HepG2 (cell line): Measurements from ENCODE around the gene PRDX3. TPM values are rescaled to one million over a fixed set of nuclear protein-coding genes. Genes with fewer than 3 reads are reported as not detected.

Experiments
- ATAC-seq: fragments of 200-7000 bp; cut with Tn5 transposase; 3 replicates; pipeline ENCODE4 v1.9.1; 2020; ENCODE audit warnings: mild to moderate bottlenecking, moderate library complexity
- BruUV-seq: library from RNA; stranded (reverse); fragments of 400-500 nt; replicated peaks from 2 replicates; lab custom pipeline; 2021; lab: Mats Ljungman, UMichigan
- CTCF ChIA-PET: fragments of 300-600 bp; formaldehyde crosslinking; extraction: SDS; loops from one replicate; lab custom pipeline; 2021; ENCODE audit warnings: low total read pairs, inconsistent platforms, low intra/inter-chr PET ratio; lab: Yijun Ruan, JAX
- POLR2A ChIA-PET: fragments of 350-600 bp; sonication (Branson Sonifier 250); formaldehyde crosslinking; loops from one replicate; lab custom pipeline; 2020; ENCODE audit warnings: antibody characterized with exemption, inconsistent platforms; lab: Yijun Ruan, JAX
- DNase-seq: peaks from one replicate; pipeline ENCODE4 v3.0.0-alpha.2; 2015; ENCODE audit warnings: low spot score
- FAIRE-seq: peaks from 3 replicates; lab custom pipeline; 2011; peaks lifted over from hg19 to GRCh38; lab: Jason Lieb, UNC
- H2AFZ ChIP-seq: one replicate; pipeline ENCODE4 v1.6.1; 2011; ENCODE audit warnings: low read length, inconsistent platforms
- H3K27ac ChIP-seq: fragments of 300-600 bp; 3 replicates; pipeline ENCODE4 v1.8.0; 2011; ENCODE audit warnings: mixed run types, mild to moderate bottlenecking, mixed read lengths, low read length, inconsistent platforms; ENCODE audit not compliant: insufficient read depth; ENCODE audit errors: extremely low read length
- H3K27me3 ChIP-seq, 2 experiments: fragments of 200-600 bp in 1 of 2; 2 replicates in 1 of 2; 3 replicates in 1 of 2; pipeline versions ENCODE4 v1.6.0 to v1.8.0; 2011; ENCODE audit warnings: low read length in 2 of 2, mild to moderate bottlenecking in 2 of 2, moderate library complexity in 2 of 2, inconsistent platforms in 1 of 2; ENCODE audit not compliant: insufficient read depth in 2 of 2, control insufficient read depth in 1 of 2
- H3K36me3 ChIP-seq, 2 experiments: fragments of 200-600 bp in 1 of 2; replicated peaks in 1 of 2; 2 replicates in 1 of 2; 3 replicates in 1 of 2; pipeline versions ENCODE4 v1.5.1 to v1.8.0; 2011; ENCODE audit warnings: low read length in 2 of 2, inconsistent platforms in 1 of 2; ENCODE audit not compliant: insufficient read depth in 2 of 2, control insufficient read depth in 1 of 2
- H3K4me1 ChIP-seq: 2 replicates; pipeline ENCODE4 v1.5.1; 2012; ENCODE audit warnings: low read length, inconsistent platforms; ENCODE audit not compliant: insufficient read depth
- H3K4me2 ChIP-seq: 2 replicates; pipeline ENCODE4 v1.6.0; 2011; ENCODE audit warnings: low read depth, low read length, inconsistent platforms
- H3K4me3 ChIP-seq, 3 experiments: fragments of 200-600 bp in 1 of 3; sonication (generic), shearing (Covaris generic) in 1 of 3; replicated peaks in 1 of 3; 2 replicates each; pipeline ENCODE4 v1.5.1; 2011 to 2016; ENCODE audit warnings: low read length in 3 of 3, inconsistent platforms in 2 of 3, low read depth in 2 of 3, mild to moderate bottlenecking in 2 of 3, control low read depth in 1 of 3, mixed read lengths in 1 of 3; ENCODE audit not compliant: insufficient read depth in 1 of 3
- H3K79me2 ChIP-seq: one replicate; pipeline ENCODE4 v1.6.1; 2011; ENCODE audit warnings: low read length, inconsistent platforms; ENCODE audit not compliant: insufficient read depth
- H3K9ac ChIP-seq: 2 replicates; pipeline ENCODE4 v1.6.0; 2011; ENCODE audit warnings: mild to moderate bottlenecking, low read depth, low read length, inconsistent platforms; ENCODE audit not compliant: insufficient read depth
- H3K9me3 ChIP-seq: 2 replicates; pipeline ENCODE4 v1.5.1; 2012; ENCODE audit warnings: mild to moderate bottlenecking, low read length
- H4K20me1 ChIP-seq: 2 replicates; pipeline ENCODE4 v1.6.0; 2011; ENCODE audit warnings: inconsistent platforms, mild to moderate bottlenecking, low read length, moderate library complexity; ENCODE audit not compliant: insufficient read depth
- MTF2 ChIP-seq: sonication (generic); formaldehyde crosslinking; IDR thresholded peaks from 2 replicates; pipeline ENCODE4 v1.5.0; 2020; ENCODE audit warnings: missing genetic modification reagents, borderline replicate concordance
- SIN3A ChIP-seq: IDR thresholded peaks from 2 replicates; pipeline ENCODE4 v1.6.1; 2011; ENCODE audit warnings: low read depth, mild to moderate bottlenecking, control low read depth, low read length, borderline replicate concordance
- ZNF546 ChIP-seq: sonication (generic); formaldehyde crosslinking; conservative IDR thresholded peaks from 2 replicates; pipeline ENCODE4 v1.8.1; 2023; ENCODE audit warnings: mild to moderate bottlenecking, missing genetic modification reagents
- ZNF577 ChIP-seq: sonication (generic); formaldehyde crosslinking; IDR thresholded peaks from 2 replicates; pipeline ENCODE4 v1.4.0; 2020; ENCODE audit warnings: mild to moderate bottlenecking, low read depth, missing genetic modification reagents, borderline replicate concordance
- WGBS: methylation state at CpG from one replicate; pipeline ENCODE4 v1.1.6; 2017; ENCODE audit warnings: low lambda C conversion rate; 5-methylcytosine and 5-hydroxymethylcytosine counted together
- in situ Hi-C: cut with HindIII; loops from 2 replicates; pipeline ENCODE4 v1.10.0; 2017; ENCODE audit warnings: low pct_unique_long_range_greater_than_20kb; ENCODE audit not compliant: extremely low pct_ligation_motif_present
- intact Hi-C: fragments of 100-400 bp; cut with micrococcal nuclease; formaldehyde crosslinking; loops from one replicate; pipeline ENCODE4 v1.10.0; 2022; ENCODE audit not compliant: unreplicated experiment
- polyA plus RNA-seq, 8 experiments: library from polyadenylated mRNA; depleted of rRNA in 3 of 8; stranded (reverse) in 7 of 8; unstranded in 1 of 8; fragments of >200 nt; fragmentation: Illumina TruSeq in 4 of 8; extraction: Trizol in 4 of 8; gene quantifications; 2 replicates each; pipeline versions ENCODE4 v1.2.1 to v1.2.3, GENCODE V29; 2011 to 2016; ENCODE audit warnings: low read depth in 4 of 8, missing spikeins in 1 of 8, mixed read lengths in 1 of 8; ENCODE audit not compliant: insufficient read depth in 1 of 8
- total RNA-seq, 5 experiments: library from RNA; depleted of rRNA; stranded (reverse); fragments of >200 nt; fragmentation: Illumina TruSeq; extraction: Trizol; gene quantifications; 2 replicates each; pipeline ENCODE4 v1.2.3, GENCODE V29; 2016; ENCODE audit warnings: low read depth in 1 of 5
- TF ChIP-seq, protein P1 (sequence below): sonication (generic); formaldehyde crosslinking; IDR thresholded peaks from 2 replicates; pipeline ENCODE4 v1.4.0; 2020; ENCODE audit warnings: missing genetic modification reagents

The PRDX3 gene
- total and polyA plus RNA-seq, 2 of the 13 experiments (the other 11 are each of a cell fraction or from before 2014, with no cell fraction given): 407 to 565 TPM

DNA sequence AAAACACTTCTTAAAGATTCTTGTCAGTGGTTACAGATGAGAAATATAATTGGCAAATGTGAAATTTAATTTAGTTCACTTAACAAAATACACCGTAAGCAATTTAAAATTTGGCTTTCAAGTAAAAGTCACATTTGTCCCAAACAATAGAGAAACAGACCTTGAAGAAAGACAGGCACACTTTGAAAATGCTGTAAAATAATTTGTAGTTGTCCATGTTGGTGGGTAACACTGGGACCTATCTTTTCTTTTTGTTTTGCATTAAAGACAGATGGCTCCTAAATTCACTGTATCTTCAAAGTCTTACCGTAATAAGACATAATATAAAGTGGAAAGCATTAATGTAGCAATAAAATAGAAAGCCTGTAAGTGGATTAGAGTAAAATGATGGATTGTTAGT is 32.0 kb upstream of the PRDX3 start:
- Histone ChIP-seq H3K9me3 (no peaks in the 10 kb centered on the region), H2AFZ (no peak overlapping the region), H3K27ac (no peak overlapping the region), H3K36me3 (peaks cover 0 to 6% of the 10 kb centered on the region in 2 experiments; a peak in 2 of 5 replicates), H3K4me2 (no peak overlapping the region), H3K9ac (no peak overlapping the region), H4K20me1 (no peaks in the 10 kb centered on the region)
- CTCF ChIA-PET: no interaction called here
- 96% methylated on average over 2 of the region's 2 CpGs for WGBS
- TF ChIP-seq ZNF577 (CRISPR knock-in tag) (no peak), SIN3A (no peak), MTF2 (CRISPR knock-in tag) (no peak), ZNF546 (CRISPR knock-in tag) (no peak)
- TF ChIP-seq, protein P1, sequence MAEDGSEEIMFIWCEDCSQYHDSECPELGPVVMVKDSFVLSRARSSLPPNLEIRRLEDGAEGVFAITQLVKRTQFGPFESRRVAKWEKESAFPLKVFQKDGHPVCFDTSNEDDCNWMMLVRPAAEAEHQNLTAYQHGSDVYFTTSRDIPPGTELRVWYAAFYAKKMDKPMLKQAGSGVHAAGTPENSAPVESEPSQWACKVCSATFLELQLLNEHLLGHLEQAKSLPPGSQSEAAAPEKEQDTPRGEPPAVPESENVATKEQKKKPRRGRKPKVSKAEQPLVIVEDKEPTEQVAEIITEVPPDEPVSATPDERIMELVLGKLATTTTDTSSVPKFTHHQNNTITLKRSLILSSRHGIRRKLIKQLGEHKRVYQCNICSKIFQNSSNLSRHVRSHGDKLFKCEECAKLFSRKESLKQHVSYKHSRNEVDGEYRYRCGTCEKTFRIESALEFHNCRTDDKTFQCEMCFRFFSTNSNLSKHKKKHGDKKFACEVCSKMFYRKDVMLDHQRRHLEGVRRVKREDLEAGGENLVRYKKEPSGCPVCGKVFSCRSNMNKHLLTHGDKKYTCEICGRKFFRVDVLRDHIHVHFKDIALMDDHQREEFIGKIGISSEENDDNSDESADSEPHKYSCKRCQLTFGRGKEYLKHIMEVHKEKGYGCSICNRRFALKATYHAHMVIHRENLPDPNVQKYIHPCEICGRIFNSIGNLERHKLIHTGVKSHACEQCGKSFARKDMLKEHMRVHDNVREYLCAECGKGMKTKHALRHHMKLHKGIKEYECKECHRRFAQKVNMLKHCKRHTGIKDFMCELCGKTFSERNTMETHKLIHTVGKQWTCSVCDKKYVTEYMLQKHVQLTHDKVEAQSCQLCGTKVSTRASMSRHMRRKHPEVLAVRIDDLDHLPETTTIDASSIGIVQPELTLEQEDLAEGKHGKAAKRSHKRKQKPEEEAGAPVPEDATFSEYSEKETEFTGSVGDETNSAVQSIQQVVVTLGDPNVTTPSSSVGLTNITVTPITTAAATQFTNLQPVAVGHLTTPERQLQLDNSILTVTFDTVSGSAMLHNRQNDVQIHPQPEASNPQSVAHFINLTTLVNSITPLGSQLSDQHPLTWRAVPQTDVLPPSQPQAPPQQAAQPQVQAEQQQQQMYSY (CRISPR knock-in tag): no peak
- TF ChIP-seq, all 625 proteins: peak for 0
- no TSS peak for BruUV-seq
- no peak for FAIRE-seq
- intact Hi-C loops (no loop called here), in situ Hi-C loops (no loop called here)
- Histone ChIP-seq H3K27me3 (no peaks in the 10 kb centered on the region; a peak in 2 of 5 replicates), H3K79me2 (peaks cover 40% of the 10 kb centered on the region), H3K4me1 (peaks cover 36% of the 10 kb centered on the region), H3K4me3 (no peak overlapping the region)
- no peak for DNase-seq
- POLR2A ChIA-PET: interaction anchor here (2.5 kb wide), 1 partner anchor 61 kb away, joined by 15 read pairs; no protein-coding TSS in a partner anchor
- ATAC-seq: no peak
